T-cell (primary cell): ENCODE results near the gene CRTAC1. TPM values are rescaled to one million over a fixed set of nuclear protein-coding genes. Genes with fewer than 3 reads are reported as not detected.

Experiments used
- ATAC-seq, 4 experiments: fragments of 200-7000 bp in 3 of 4; fragments of 150-1000 bp in 1 of 4; cut with Tn5 transposase; replicated peaks in 1 of 4; 1 replicate in 3 of 4; 2 replicates in 1 of 4; pipeline ENCODE4 v1.10.0; 2021; ENCODE audit warnings: moderate library complexity in 3 of 4, mild to moderate bottlenecking in 2 of 4, moderate number of reproducible peaks in 1 of 4
- CTCF ChIA-PET, 2 donors: fragments of 300-600 bp; sonication (Branson Sonifier 250); formaldehyde crosslinking; loops; one replicate each; lab custom pipeline; 2022; ENCODE audit warnings: antibody characterized with exemption in 2 of 2; lab: Charles Lee
- POLR2A ChIA-PET, 2 donors: fragments of 300-600 bp; sonication (Branson Sonifier 250); formaldehyde crosslinking; loops; one replicate each; lab custom pipeline; 2022; ENCODE audit warnings: antibody characterized with exemption in 2 of 2; lab: Charles Lee
- DNase-seq, 35 experiments: peaks; one replicate each; pipeline versions ENCODE4 v3.0.0 to v3.0.0-alpha.2; 2013 to 2023
- H3K27ac ChIP-seq: one replicate; pipeline ENCODE4 v1.5.1; 2013; ENCODE audit warnings: low read length
- H3K27me3 ChIP-seq, 2 experiments: replicated peaks in 1 of 2; 1 replicate in 1 of 2; 2 replicates in 1 of 2; pipeline versions ENCODE4 v1.6.1 to v1.7.0; 2013; ENCODE audit warnings: low read length in 1 of 2, mixed read lengths in 1 of 2; ENCODE audit not compliant: control insufficient read depth in 2 of 2, insufficient read depth in 2 of 2; ENCODE audit errors: extremely low read depth in 1 of 2
- H3K36me3 ChIP-seq, 2 donors: 1 replicate in 1 of 2; 2 replicates in 1 of 2; pipeline versions ENCODE4 v1.6.1 to v1.7.0; 2013; ENCODE audit warnings: low read length in 1 of 2; ENCODE audit not compliant: control insufficient read depth in 2 of 2, insufficient read depth in 1 of 2; ENCODE audit errors: extremely low read depth in 1 of 2
- H3K4me1 ChIP-seq, 2 experiments: 1 replicate in 1 of 2; 2 replicates in 1 of 2; pipeline versions ENCODE4 v1.6.1 to v1.7.0; 2013; ENCODE audit warnings: low read length in 2 of 2, mixed read lengths in 1 of 2; ENCODE audit not compliant: insufficient read depth in 2 of 2, control insufficient read depth in 1 of 2; ENCODE audit errors: extremely low read depth in 1 of 2
- H3K4me3 ChIP-seq, 2 donors: 1 replicate in 1 of 2; 2 replicates in 1 of 2; pipeline versions ENCODE4 v1.5.1 to v1.7.0; 2013; ENCODE audit warnings: mild to moderate bottlenecking in 2 of 2, low read length in 1 of 2, moderate library complexity in 1 of 2; ENCODE audit not compliant: control insufficient read depth in 1 of 2; ENCODE audit errors: extremely low read depth in 1 of 2
- H3K9me3 ChIP-seq: 2 replicates; pipeline ENCODE4 v1.7.0; 2013
- H3K27ac Mint-ChIP-seq, 2 donors: one replicate each; pipeline ENCODE4 v1.8.0; 2020 to 2021; ENCODE audit warnings: mild to moderate bottlenecking in 2 of 2, mixed read lengths in 2 of 2
- H3K27me3 Mint-ChIP-seq, 2 donors: one replicate each; pipeline ENCODE4 v1.8.0; 2021 to 2022; ENCODE audit warnings: mixed read lengths in 2 of 2
- H3K36me3 Mint-ChIP-seq: one replicate; pipeline ENCODE4 v1.8.0; 2021; ENCODE audit warnings: mixed read lengths
- H3K4me1 Mint-ChIP-seq, 3 donors: one replicate each; pipeline ENCODE4 v1.8.0; 2020 to 2022; ENCODE audit warnings: mixed read lengths in 3 of 3, mild to moderate bottlenecking in 1 of 3
- H3K4me3 Mint-ChIP-seq, 3 donors: one replicate each; pipeline ENCODE4 v1.8.0; 2020 to 2022; ENCODE audit warnings: mild to moderate bottlenecking in 3 of 3, mixed read lengths in 3 of 3, moderate library complexity in 3 of 3
- H3K9me3 Mint-ChIP-seq, 3 donors: one replicate each; pipeline ENCODE4 v1.8.0; 2020 to 2022; ENCODE audit warnings: mixed read lengths in 3 of 3
- WGBS: methylation state at CpG from one replicate; pipeline ENCODE4 v1.1.5; 2013; ENCODE audit warnings: missing lambda C conversion rate; ENCODE audit not compliant: insufficient coverage; 5-methylcytosine and 5-hydroxymethylcytosine counted together
- total RNA-seq, 35 experiments: library from RNA in 6 of 35; stranded (reverse) in 6 of 35; fragments of 120-200 nt in 1 of 35; gene quantifications; one replicate each; pipeline versions ENCODE4 v1.2.1 to v1.2.4 and lab custom pipeline; 2013 to 2026

The CRTAC1 gene
- total RNA-seq, 5 donors from 2014 or later (not counting 1 experiment from before 2014, with no cell fraction given) = 0.20 to 0.22 TPM; not detected in 3

DNA sequence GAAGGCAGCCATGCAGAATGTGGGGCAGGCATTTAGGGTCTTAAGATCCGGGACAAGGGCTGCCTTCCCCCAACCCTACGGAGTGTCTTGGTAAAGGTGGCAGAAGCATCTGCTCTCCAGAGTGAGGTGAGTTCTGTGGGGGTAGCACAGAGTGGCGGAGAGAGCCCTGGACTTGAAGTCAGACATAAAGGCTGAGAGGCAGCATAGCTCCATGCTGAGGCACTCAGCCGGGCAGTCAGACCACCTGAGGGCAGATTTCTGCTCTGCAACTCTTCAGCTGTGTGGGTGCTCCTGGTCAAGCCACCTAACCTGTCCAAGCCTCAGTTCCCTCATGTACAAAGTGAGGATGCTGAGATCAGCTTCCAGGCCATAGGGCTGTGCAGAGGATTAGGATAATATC is 81.0 kb downstream of the CRTAC1 start:
- H3K4me1 ChIP-seq = no peaks in the 10 kb centered on the region
- Mint-ChIP-seq H3K9me3 (peaks cover 0 to 8% (median 7%) of the 10 kb centered on the region in 3 donors), H3K27ac (no peak overlapping the region), H3K4me3 (no peak overlapping the region), H3K36me3 (no peaks in the 10 kb centered on the region), H3K4me1 (no peaks in the 10 kb centered on the region), H3K27me3 (peaks cover 22 to 39% of the 10 kb centered on the region in 2 donors)
- ChIA-PET POLR2A (no interaction called here), CTCF (no interaction called here)
- H3K9me3 ChIP-seq = no peaks in the 10 kb centered on the region
- DNase-seq = no peak
- no peak overlapping the region for H3K4me3 ChIP-seq
- WGBS = 87% methylated on average over 3 of the region's 4 CpGs
- ATAC-seq = no peak
- peaks cover 0 to 14% of the 10 kb centered on the region in 2 experiments for H3K27me3 ChIP-seq
- no peaks in the 10 kb centered on the region for H3K36me3 ChIP-seq
- no peak overlapping the region for H3K27ac ChIP-seq

DNA sequence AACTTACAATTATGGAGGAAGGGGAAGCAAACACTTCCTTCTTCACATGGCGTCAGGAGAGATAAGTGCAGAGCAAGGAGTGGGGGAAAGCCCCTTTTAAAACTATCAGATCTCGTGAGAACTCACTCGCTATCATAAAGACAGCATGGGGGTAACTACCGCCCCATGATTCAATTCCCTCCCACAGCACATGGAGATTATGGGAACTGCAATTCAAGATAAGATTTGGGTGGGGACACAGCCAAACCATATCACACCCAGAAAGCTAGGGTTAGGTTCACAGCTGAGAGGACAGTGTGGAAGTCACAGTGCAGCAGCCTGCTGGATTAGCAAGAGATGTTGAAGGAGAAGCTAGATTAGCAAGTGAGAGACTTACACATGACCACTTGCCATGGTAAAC is 81.6 kb downstream of the CRTAC1 start:
- Mint-ChIP-seq H3K9me3 (peaks cover 0 to 8% (median 7%) of the 10 kb centered on the region in 3 donors), H3K36me3 (no peaks in the 10 kb centered on the region), H3K27me3 (peaks cover 22 to 39% of the 10 kb centered on the region in 2 donors), H3K27ac (no peak overlapping the region), H3K4me3 (no peak overlapping the region), H3K4me1 (no peaks in the 10 kb centered on the region)
- no peaks in the 10 kb centered on the region for H3K36me3 ChIP-seq
- POLR2A ChIA-PET = no interaction called here
- H3K4me1 ChIP-seq = no peaks in the 10 kb centered on the region
- DNase-seq = no peak
- H3K9me3 ChIP-seq = no peaks in the 10 kb centered on the region
- CTCF ChIA-PET = no interaction called here
- H3K27ac ChIP-seq = no peak overlapping the region
- ATAC-seq = no peak
- peaks cover 0 to 14% of the 10 kb centered on the region in 2 experiments for H3K27me3 ChIP-seq
- WGBS = no CpG with 5 or more reads among the region's 4 CpGs
- no peak overlapping the region for H3K4me3 ChIP-seq

- Histone ChIP-seq H3K9me3 (no peaks in the 10 kb centered on the region), H3K36me3 (no peaks in the 10 kb centered on the region), H3K4me1 (no peaks in the 10 kb centered on the region), H3K27ac (no peak overlapping the region), H3K4me3 (no peak overlapping the region), H3K27me3 (peaks cover 0 to 24% of the 10 kb centered on the region in 2 experiments)
- Mint-ChIP-seq H3K27me3 (peaks cover 35 to 51% of the 10 kb centered on the region in 2 donors), H3K4me1 (no peaks in the 10 kb centered on the region), H3K27ac (no peak overlapping the region), H3K36me3 (no peaks in the 10 kb centered on the region), H3K9me3 (peaks cover 0 to 8% (median 7%) of the 10 kb centered on the region in 3 donors), H3K4me3 (no peak overlapping the region)
- ATAC-seq (no peak), DNase-seq (no peak)
- CTCF ChIA-PET = no interaction called here
- POLR2A ChIA-PET = no interaction called here
Observed at GRCh38 chr10:97944772-97945171, 85.6 kb downstream of the CRTAC1 start.

DNA sequence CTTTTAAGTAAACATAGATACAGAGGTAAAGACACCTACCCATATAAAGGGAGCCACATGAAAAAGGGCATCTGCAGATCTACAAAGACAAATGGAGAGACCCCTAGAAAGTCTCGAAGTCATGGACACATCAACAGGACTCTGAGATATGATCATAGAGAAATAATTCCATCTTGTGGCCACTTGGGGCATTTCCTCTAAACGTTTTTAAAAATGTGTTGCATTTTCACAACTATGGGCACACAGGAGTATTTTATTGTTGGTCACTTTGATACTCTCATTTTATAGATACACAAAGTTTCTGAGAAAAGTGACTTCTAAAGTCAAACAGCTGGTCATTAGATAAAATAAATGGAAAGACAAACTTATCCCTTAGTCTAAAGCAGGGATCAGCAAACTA is 87.1 kb downstream of the CRTAC1 start:
- H3K36me3 ChIP-seq = no peaks in the 10 kb centered on the region
- H3K27me3 Mint-ChIP-seq = peaks cover 33 to 45% of the 10 kb centered on the region in 2 donors
- no peak for DNase-seq

GRCh38 chr10:97940534-97940933 is 89.9 kb downstream of the CRTAC1 start:
- Histone ChIP-seq H3K36me3 (no peaks in the 10 kb centered on the region), H3K27ac (no peak overlapping the region), H3K9me3 (no peaks in the 10 kb centered on the region), H3K4me1 (no peaks in the 10 kb centered on the region), H3K27me3 (peaks cover 0 to 31% of the 10 kb centered on the region in 2 experiments), H3K4me3 (no peak overlapping the region)
- Mint-ChIP-seq H3K4me3 (no peak overlapping the region), H3K27ac (no peak overlapping the region), H3K27me3 (peaks cover 23 to 34% of the 10 kb centered on the region in 2 donors), H3K4me1 (no peaks in the 10 kb centered on the region), H3K9me3 (no peaks in the 10 kb centered on the region), H3K36me3 (no peaks in the 10 kb centered on the region)
- ChIA-PET CTCF (no interaction called here), POLR2A (no interaction called here)
- no peak for DNase-seq
- WGBS = 45% methylated on average over 3 of the region's 6 CpGs
- ATAC-seq = no peak

More for the DNA sequence above, 87.1 kb downstream of the CRTAC1 start:
- POLR2A ChIA-PET = no interaction called here
- H3K36me3 Mint-ChIP-seq = no peaks in the 10 kb centered on the region
- Histone ChIP-seq H3K4me3 (no peak overlapping the region), H3K27me3 (peaks cover 0 to 22% of the 10 kb centered on the region in 2 experiments), H3K9me3 (no peaks in the 10 kb centered on the region), H3K27ac (no peak overlapping the region), H3K4me1 (no peaks in the 10 kb centered on the region)
- H3K4me3 Mint-ChIP-seq = no peak overlapping the region
- no peaks in the 10 kb centered on the region for H3K4me1 Mint-ChIP-seq
- no CpG with 5 or more reads among the region's 2 CpGs for WGBS
- H3K9me3 Mint-ChIP-seq = peaks cover 0 to 4% (median 3%) of the 10 kb centered on the region in 3 donors
- ATAC-seq = no peak
- CTCF ChIA-PET = interaction anchor here in 1 of 2 donors (1.1 kb wide), 1 partner anchor 19 kb away, joined by 3 read pairs; no protein-coding TSS in a partner anchor
- no peak overlapping the region for H3K27ac Mint-ChIP-seq

- Mint-ChIP-seq H3K27me3 (peaks cover 25 to 29% of the 10 kb centered on the region in 2 donors), H3K4me1 (no peaks in the 10 kb centered on the region), H3K36me3 (no peaks in the 10 kb centered on the region), H3K27ac (no peak overlapping the region), H3K9me3 (no peaks in the 10 kb centered on the region), H3K4me3 (no peak overlapping the region)
- H3K9me3 ChIP-seq = no peaks in the 10 kb centered on the region
- ChIA-PET POLR2A (no interaction called here), CTCF (interaction anchor here in 1 of 2 donors (0.5 kb wide), 1 partner anchor 28 kb away, joined by 3 read pairs; no protein-coding TSS in a partner anchor)
- H3K27me3 ChIP-seq = peaks cover 0 to 35% of the 10 kb centered on the region in 2 experiments
- WGBS = 56% methylated on average over 4 of the region's 5 CpGs
- H3K27ac ChIP-seq = no peak overlapping the region
- DNase-seq (no peak), ATAC-seq (no peak)
- no peaks in the 10 kb centered on the region for H3K36me3 ChIP-seq
- H3K4me3 ChIP-seq = no peak overlapping the region
- H3K4me1 ChIP-seq = no peaks in the 10 kb centered on the region
Observed at GRCh38 chr10:97939446-97939990, 90.9 kb downstream of the CRTAC1 start.
